Measurements from ENCODE around the gene SH3BGR.

The SH3BGR gene

GRCh38 chr21:39453571-39454179 is 1.9 kb downstream of the SH3BGR start:
- ATAC-seq = no peak
- TF ChIP-seq ISL1 (CRISPR knock-in tag; IDR thresholded peaks at IDR 0.05) = no peak

GRCh38 chr21:39454949-39455668 is 3.3 kb downstream of the SH3BGR start:
- ATAC-seq = no peak

DNA sequence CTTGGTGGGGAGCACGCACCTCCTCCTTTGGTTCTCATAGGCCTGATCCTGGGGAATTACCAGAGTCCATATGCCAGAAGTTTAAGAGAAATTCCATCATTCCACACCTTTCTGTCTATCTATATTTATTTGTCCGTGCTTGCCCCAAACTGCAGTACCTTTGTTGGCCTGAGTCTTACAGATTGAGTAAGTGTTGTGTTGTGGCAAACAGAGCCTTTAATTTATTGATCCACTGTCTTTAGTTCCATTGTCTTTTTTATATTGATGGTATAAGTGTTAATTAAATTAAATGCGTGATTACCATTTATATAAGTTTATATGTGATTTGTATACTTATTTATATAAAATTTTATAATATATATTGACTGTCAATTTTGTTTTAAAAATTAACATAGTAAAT is 4.9 kb downstream of the SH3BGR start:
- peak; percentile 49; the same call in 1 of the 3 replicates for ATAC-seq
- TF ChIP-seq ZNF565 (CRISPR knock-in tag; conservative IDR thresholded peaks at IDR 0.05; ENCODE audit: low read depth) (no peak), PPARA (CRISPR knock-in tag; IDR thresholded peaks at IDR 0.05; ENCODE audit: borderline replicate concordance) (no peak), TOX (CRISPR knock-in tag; IDR thresholded peaks at IDR 0.05; ENCODE audit: borderline replicate concordance) (no peak), CSDC2 (CRISPR knock-in tag; IDR thresholded peaks at IDR 0.05) (no peak), BACH2 (CRISPR knock-in tag; IDR thresholded peaks at IDR 0.05; ENCODE audit: borderline replicate concordance) (no peak), ZNF70 (CRISPR knock-in tag; IDR thresholded peaks at IDR 0.05) (no peak), TCF4 (CRISPR knock-in tag; IDR thresholded peaks at IDR 0.05; ENCODE audit: borderline replicate concordance) (no peak), ZNF8 (CRISPR knock-in tag; IDR thresholded peaks at IDR 0.05) (no peak), ISL1 (CRISPR knock-in tag; IDR thresholded peaks at IDR 0.05) (no peak), ARNTL (CRISPR knock-in tag; IDR thresholded peaks at IDR 0.05; ENCODE audit: borderline replicate concordance, low read depth) (no peak), OSR1 (CRISPR knock-in tag; IDR thresholded peaks at IDR 0.05) (no peak), ZFP3 (CRISPR knock-in tag; IDR thresholded peaks at IDR 0.05) (no peak), GLIS3 (CRISPR knock-in tag; IDR thresholded peaks at IDR 0.05) (no peak), SNAI2 (CRISPR knock-in tag; IDR thresholded peaks at IDR 0.05) (no peak)
- TF ChIP-seq, protein P1, sequence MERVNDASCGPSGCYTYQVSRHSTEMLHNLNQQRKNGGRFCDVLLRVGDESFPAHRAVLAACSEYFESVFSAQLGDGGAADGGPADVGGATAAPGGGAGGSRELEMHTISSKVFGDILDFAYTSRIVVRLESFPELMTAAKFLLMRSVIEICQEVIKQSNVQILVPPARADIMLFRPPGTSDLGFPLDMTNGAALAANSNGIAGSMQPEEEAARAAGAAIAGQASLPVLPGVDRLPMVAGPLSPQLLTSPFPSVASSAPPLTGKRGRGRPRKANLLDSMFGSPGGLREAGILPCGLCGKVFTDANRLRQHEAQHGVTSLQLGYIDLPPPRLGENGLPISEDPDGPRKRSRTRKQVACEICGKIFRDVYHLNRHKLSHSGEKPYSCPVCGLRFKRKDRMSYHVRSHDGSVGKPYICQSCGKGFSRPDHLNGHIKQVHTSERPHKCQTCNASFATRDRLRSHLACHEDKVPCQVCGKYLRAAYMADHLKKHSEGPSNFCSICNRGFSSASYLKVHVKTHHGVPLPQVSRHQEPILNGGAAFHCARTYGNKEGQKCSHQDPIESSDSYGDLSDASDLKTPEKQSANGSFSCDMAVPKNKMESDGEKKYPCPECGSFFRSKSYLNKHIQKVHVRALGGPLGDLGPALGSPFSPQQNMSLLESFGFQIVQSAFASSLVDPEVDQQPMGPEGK (CRISPR knock-in tag; IDR thresholded peaks at IDR 0.05; ENCODE audit: borderline replicate concordance) = no peak
- TF ChIP-seq, protein P2, sequence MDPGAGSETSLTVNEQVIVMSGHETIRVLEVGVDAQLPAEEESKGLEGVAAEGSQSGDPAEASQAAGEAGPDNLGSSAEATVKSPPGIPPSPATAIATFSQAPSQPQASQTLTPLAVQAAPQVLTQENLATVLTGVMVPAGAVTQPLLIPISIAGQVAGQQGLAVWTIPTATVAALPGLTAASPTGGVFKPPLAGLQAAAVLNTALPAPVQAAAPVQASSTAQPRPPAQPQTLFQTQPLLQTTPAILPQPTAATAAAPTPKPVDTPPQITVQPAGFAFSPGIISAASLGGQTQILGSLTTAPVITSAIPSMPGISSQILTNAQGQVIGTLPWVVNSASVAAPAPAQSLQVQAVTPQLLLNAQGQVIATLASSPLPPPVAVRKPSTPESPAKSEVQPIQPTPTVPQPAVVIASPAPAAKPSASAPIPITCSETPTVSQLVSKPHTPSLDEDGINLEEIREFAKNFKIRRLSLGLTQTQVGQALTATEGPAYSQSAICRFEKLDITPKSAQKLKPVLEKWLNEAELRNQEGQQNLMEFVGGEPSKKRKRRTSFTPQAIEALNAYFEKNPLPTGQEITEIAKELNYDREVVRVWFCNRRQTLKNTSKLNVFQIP (CRISPR knock-in tag; IDR thresholded peaks at IDR 0.05; ENCODE audit: borderline replicate concordance, low read depth) = no peak
- TF ChIP-seq, protein P3, sequence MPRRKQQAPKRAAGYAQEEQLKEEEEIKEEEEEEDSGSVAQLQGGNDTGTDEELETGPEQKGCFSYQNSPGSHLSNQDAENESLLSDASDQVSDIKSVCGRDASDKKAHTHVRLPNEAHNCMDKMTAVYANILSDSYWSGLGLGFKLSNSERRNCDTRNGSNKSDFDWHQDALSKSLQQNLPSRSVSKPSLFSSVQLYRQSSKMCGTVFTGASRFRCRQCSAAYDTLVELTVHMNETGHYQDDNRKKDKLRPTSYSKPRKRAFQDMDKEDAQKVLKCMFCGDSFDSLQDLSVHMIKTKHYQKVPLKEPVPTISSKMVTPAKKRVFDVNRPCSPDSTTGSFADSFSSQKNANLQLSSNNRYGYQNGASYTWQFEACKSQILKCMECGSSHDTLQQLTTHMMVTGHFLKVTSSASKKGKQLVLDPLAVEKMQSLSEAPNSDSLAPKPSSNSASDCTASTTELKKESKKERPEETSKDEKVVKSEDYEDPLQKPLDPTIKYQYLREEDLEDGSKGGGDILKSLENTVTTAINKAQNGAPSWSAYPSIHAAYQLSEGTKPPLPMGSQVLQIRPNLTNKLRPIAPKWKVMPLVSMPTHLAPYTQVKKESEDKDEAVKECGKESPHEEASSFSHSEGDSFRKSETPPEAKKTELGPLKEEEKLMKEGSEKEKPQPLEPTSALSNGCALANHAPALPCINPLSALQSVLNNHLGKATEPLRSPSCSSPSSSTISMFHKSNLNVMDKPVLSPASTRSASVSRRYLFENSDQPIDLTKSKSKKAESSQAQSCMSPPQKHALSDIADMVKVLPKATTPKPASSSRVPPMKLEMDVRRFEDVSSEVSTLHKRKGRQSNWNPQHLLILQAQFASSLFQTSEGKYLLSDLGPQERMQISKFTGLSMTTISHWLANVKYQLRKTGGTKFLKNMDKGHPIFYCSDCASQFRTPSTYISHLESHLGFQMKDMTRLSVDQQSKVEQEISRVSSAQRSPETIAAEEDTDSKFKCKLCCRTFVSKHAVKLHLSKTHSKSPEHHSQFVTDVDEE (CRISPR knock-in tag; IDR thresholded peaks at IDR 0.05) = no peak

More at GRCh38 chr21:39454949-39455668, 3.3 kb downstream of the SH3BGR start:
- TF ChIP-seq RARB (CRISPR knock-in tag; IDR thresholded peaks at IDR 0.05) (no peak), BACH2 (CRISPR knock-in tag; IDR thresholded peaks at IDR 0.05; ENCODE audit: borderline replicate concordance) (no peak), ZFP30 (CRISPR knock-in tag; IDR thresholded peaks at IDR 0.05) (no peak), ZFP3 (CRISPR knock-in tag; IDR thresholded peaks at IDR 0.05) (no peak), ZNF70 (CRISPR knock-in tag; IDR thresholded peaks at IDR 0.05) (no peak), CSDC2 (CRISPR knock-in tag; IDR thresholded peaks at IDR 0.05) (no peak)
- TF ChIP-seq, protein P1 (CRISPR knock-in tag; IDR thresholded peaks at IDR 0.05; ENCODE audit: borderline replicate concordance) = no peak
- TF ChIP-seq, protein P3 (CRISPR knock-in tag; IDR thresholded peaks at IDR 0.05) = no peak
- TF ChIP-seq, protein P2 (CRISPR knock-in tag; IDR thresholded peaks at IDR 0.05; ENCODE audit: borderline replicate concordance, low read depth) = no peak
